HepG2 (cell line): ENCODE results near the gene TOR2A. TPM values are rescaled to one million over a fixed set of nuclear protein-coding genes. Genes with fewer than 3 reads are reported as not detected.

Experiments
- ATAC-seq: fragments of 200-7000 bp; cut with Tn5 transposase; 3 replicates; pipeline ENCODE4 v1.9.1; 2020; ENCODE audit warnings: mild to moderate bottlenecking, moderate library complexity
- BruUV-seq: library from RNA; stranded (reverse); fragments of 400-500 nt; replicated peaks from 2 replicates; lab custom pipeline; 2021; lab: Mats Ljungman, UMichigan
- CTCF ChIA-PET: fragments of 300-600 bp; formaldehyde crosslinking; extraction: SDS; loops from one replicate; lab custom pipeline; 2021; ENCODE audit warnings: low total read pairs, inconsistent platforms, low intra/inter-chr PET ratio; lab: Yijun Ruan, JAX
- POLR2A ChIA-PET: fragments of 350-600 bp; sonication (Branson Sonifier 250); formaldehyde crosslinking; loops from one replicate; lab custom pipeline; 2020; ENCODE audit warnings: antibody characterized with exemption, inconsistent platforms; lab: Yijun Ruan, JAX
- DNase-seq: peaks from one replicate; pipeline ENCODE4 v3.0.0-alpha.2; 2015; ENCODE audit warnings: low spot score
- FAIRE-seq: peaks from 3 replicates; lab custom pipeline; 2011; peaks lifted over from hg19 to GRCh38; lab: Jason Lieb, UNC
- H2AFZ ChIP-seq: one replicate; pipeline ENCODE4 v1.6.1; 2011; ENCODE audit warnings: low read length, inconsistent platforms
- H3K27ac ChIP-seq: fragments of 300-600 bp; 3 replicates; pipeline ENCODE4 v1.8.0; 2011; ENCODE audit warnings: mixed run types, mild to moderate bottlenecking, mixed read lengths, low read length, inconsistent platforms; ENCODE audit not compliant: insufficient read depth; ENCODE audit errors: extremely low read length
- H3K27me3 ChIP-seq, 2 experiments: fragments of 200-600 bp in 1 of 2; 2 replicates in 1 of 2; 3 replicates in 1 of 2; pipeline versions ENCODE4 v1.6.0 to v1.8.0; 2011; ENCODE audit warnings: low read length in 2 of 2, mild to moderate bottlenecking in 2 of 2, moderate library complexity in 2 of 2, inconsistent platforms in 1 of 2; ENCODE audit not compliant: insufficient read depth in 2 of 2, control insufficient read depth in 1 of 2
- H3K36me3 ChIP-seq, 2 experiments: fragments of 200-600 bp in 1 of 2; replicated peaks in 1 of 2; 2 replicates in 1 of 2; 3 replicates in 1 of 2; pipeline versions ENCODE4 v1.5.1 to v1.8.0; 2011; ENCODE audit warnings: low read length in 2 of 2, inconsistent platforms in 1 of 2; ENCODE audit not compliant: insufficient read depth in 2 of 2, control insufficient read depth in 1 of 2
- H3K4me1 ChIP-seq: 2 replicates; pipeline ENCODE4 v1.5.1; 2012; ENCODE audit warnings: low read length, inconsistent platforms; ENCODE audit not compliant: insufficient read depth
- H3K4me2 ChIP-seq: 2 replicates; pipeline ENCODE4 v1.6.0; 2011; ENCODE audit warnings: low read depth, low read length, inconsistent platforms
- H3K4me3 ChIP-seq, 3 experiments: fragments of 200-600 bp in 1 of 3; sonication (generic), shearing (Covaris generic) in 1 of 3; replicated peaks in 1 of 3; 2 replicates each; pipeline ENCODE4 v1.5.1; 2011 to 2016; ENCODE audit warnings: low read length in 3 of 3, inconsistent platforms in 2 of 3, low read depth in 2 of 3, mild to moderate bottlenecking in 2 of 3, control low read depth in 1 of 3, mixed read lengths in 1 of 3; ENCODE audit not compliant: insufficient read depth in 1 of 3
- H3K79me2 ChIP-seq: one replicate; pipeline ENCODE4 v1.6.1; 2011; ENCODE audit warnings: low read length, inconsistent platforms; ENCODE audit not compliant: insufficient read depth
- H3K9ac ChIP-seq: 2 replicates; pipeline ENCODE4 v1.6.0; 2011; ENCODE audit warnings: mild to moderate bottlenecking, low read depth, low read length, inconsistent platforms; ENCODE audit not compliant: insufficient read depth
- H3K9me3 ChIP-seq: 2 replicates; pipeline ENCODE4 v1.5.1; 2012; ENCODE audit warnings: mild to moderate bottlenecking, low read length
- H4K20me1 ChIP-seq: 2 replicates; pipeline ENCODE4 v1.6.0; 2011; ENCODE audit warnings: inconsistent platforms, mild to moderate bottlenecking, low read length, moderate library complexity; ENCODE audit not compliant: insufficient read depth
- ELF3 ChIP-seq: IDR thresholded peaks from 2 replicates; pipeline ENCODE4 v1.6.1; 2016; ENCODE audit warnings: missing genetic modification reagents, missing compliant biosample characterization
- SNRNP70 ChIP-seq: fragments of 200-400 bp; formaldehyde crosslinking; IDR thresholded peaks from 2 replicates; pipeline ENCODE4 v1.6.1; 2017; ENCODE audit warnings: mild to moderate bottlenecking, low read depth, low read length, moderate library complexity
- ZNF121 ChIP-seq: sonication (generic); formaldehyde crosslinking; IDR thresholded peaks from 2 replicates; pipeline ENCODE4 v1.5.0; 2020; ENCODE audit warnings: mild to moderate bottlenecking, missing genetic modification reagents
- ZNF737 ChIP-seq: sonication (generic); formaldehyde crosslinking; IDR thresholded peaks from 2 replicates; pipeline ENCODE4 v1.5.0; 2020; ENCODE audit warnings: missing genetic modification reagents, mild to moderate bottlenecking, borderline replicate concordance
- WGBS: methylation state at CpG from one replicate; pipeline ENCODE4 v1.1.6; 2017; ENCODE audit warnings: low lambda C conversion rate; 5-methylcytosine and 5-hydroxymethylcytosine counted together
- in situ Hi-C: cut with HindIII; loops from 2 replicates; pipeline ENCODE4 v1.10.0; 2017; ENCODE audit warnings: low pct_unique_long_range_greater_than_20kb; ENCODE audit not compliant: extremely low pct_ligation_motif_present
- intact Hi-C: fragments of 100-400 bp; cut with micrococcal nuclease; formaldehyde crosslinking; loops from one replicate; pipeline ENCODE4 v1.10.0; 2022; ENCODE audit not compliant: unreplicated experiment
- polyA plus RNA-seq, 8 experiments: library from polyadenylated mRNA; depleted of rRNA in 3 of 8; stranded (reverse) in 7 of 8; unstranded in 1 of 8; fragments of >200 nt; fragmentation: Illumina TruSeq in 4 of 8; extraction: Trizol in 4 of 8; gene quantifications; 2 replicates each; pipeline versions ENCODE4 v1.2.1 to v1.2.3, GENCODE V29; 2011 to 2016; ENCODE audit warnings: low read depth in 4 of 8, missing spikeins in 1 of 8, mixed read lengths in 1 of 8; ENCODE audit not compliant: insufficient read depth in 1 of 8
- total RNA-seq, 5 experiments: library from RNA; depleted of rRNA; stranded (reverse); fragments of >200 nt; fragmentation: Illumina TruSeq; extraction: Trizol; gene quantifications; 2 replicates each; pipeline ENCODE4 v1.2.3, GENCODE V29; 2016; ENCODE audit warnings: low read depth in 1 of 5
- TF ChIP-seq, protein P1 (sequence below): sonication (generic); formaldehyde crosslinking; IDR thresholded peaks from 2 replicates; pipeline ENCODE4 v1.5.0; 2020; ENCODE audit warnings: mild to moderate bottlenecking, missing genetic modification reagents

Gene TOR2A
- total and polyA plus RNA-seq, 2 of the 13 experiments (the other 11 are each of a cell fraction or from before 2014, with no cell fraction given) = 3.5 to 7.2 TPM

DNA sequence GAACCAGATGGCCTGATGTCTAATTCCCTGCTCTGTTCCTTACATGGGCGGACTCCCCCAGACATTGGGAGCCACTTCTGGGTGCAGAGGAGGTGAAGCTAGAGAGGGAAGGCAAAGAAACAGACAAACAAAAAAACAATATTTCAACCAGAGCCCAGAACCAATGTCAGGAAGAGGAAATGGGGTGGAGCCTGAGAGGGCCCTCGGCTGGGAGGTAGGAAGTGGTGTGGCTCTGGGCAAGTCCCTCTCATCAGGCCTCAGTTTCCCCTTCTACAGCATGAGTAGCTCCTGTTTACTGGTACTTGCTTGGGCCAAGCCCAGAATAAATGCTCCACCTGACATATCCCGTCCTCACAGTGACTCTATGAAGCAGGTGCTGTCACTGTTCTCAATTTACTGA lies 32.3 kb upstream of the TOR2A start:
- POLR2A ChIA-PET = no interaction called here
- TF ChIP-seq ZNF737 (CRISPR knock-in tag) (no peak), ELF3 (CRISPR knock-in tag) (no peak), SNRNP70 (no peak)
- TF ChIP-seq, protein P1, sequence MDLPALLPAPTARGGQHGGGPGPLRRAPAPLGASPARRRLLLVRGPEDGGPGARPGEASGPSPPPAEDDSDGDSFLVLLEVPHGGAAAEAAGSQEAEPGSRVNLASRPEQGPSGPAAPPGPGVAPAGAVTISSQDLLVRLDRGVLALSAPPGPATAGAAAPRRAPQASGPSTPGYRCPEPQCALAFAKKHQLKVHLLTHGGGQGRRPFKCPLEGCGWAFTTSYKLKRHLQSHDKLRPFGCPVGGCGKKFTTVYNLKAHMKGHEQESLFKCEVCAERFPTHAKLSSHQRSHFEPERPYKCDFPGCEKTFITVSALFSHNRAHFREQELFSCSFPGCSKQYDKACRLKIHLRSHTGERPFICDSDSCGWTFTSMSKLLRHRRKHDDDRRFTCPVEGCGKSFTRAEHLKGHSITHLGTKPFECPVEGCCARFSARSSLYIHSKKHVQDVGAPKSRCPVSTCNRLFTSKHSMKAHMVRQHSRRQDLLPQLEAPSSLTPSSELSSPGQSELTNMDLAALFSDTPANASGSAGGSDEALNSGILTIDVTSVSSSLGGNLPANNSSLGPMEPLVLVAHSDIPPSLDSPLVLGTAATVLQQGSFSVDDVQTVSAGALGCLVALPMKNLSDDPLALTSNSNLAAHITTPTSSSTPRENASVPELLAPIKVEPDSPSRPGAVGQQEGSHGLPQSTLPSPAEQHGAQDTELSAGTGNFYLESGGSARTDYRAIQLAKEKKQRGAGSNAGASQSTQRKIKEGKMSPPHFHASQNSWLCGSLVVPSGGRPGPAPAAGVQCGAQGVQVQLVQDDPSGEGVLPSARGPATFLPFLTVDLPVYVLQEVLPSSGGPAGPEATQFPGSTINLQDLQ = no peak
- CTCF ChIA-PET = no interaction called here
- Histone ChIP-seq H3K9ac (no peak overlapping the region), H3K9me3 (no peaks in the 10 kb centered on the region), H3K79me2 (no peaks in the 10 kb centered on the region), H3K36me3 (no peaks in the 10 kb centered on the region), H3K4me3 (no peak overlapping the region), H3K4me1 (peaks cover 9% of the 10 kb centered on the region), H3K27ac (no peak overlapping the region), H3K4me2 (no peak overlapping the region), H2AFZ (no peak overlapping the region), H3K27me3 (peaks cover 2 to 54% of the 10 kb centered on the region in 2 experiments; a peak in 3 of 5 replicates), H4K20me1 (no peaks in the 10 kb centered on the region)
- 0% methylated on average over 2 of the region's 3 CpGs for WGBS
- BruUV-seq = no TSS peak
- intact Hi-C loops (no loop called here), in situ Hi-C loops (no loop called here)
- ATAC-seq (no peak), DNase-seq (no peak), FAIRE-seq (no peak)

GRCh38 chr9:127765418-127765817 lies 30.3 kb upstream of the TOR2A start:
- Histone ChIP-seq H3K9ac (no peak overlapping the region), H3K4me2 (no peak overlapping the region), H3K27me3 (peaks cover 2 to 63% of the 10 kb centered on the region in 2 experiments; a peak in 3 of 5 replicates), H3K4me3 (no peak overlapping the region), H3K36me3 (no peaks in the 10 kb centered on the region), H3K27ac (no peak overlapping the region), H4K20me1 (no peaks in the 10 kb centered on the region), H3K79me2 (no peaks in the 10 kb centered on the region), H2AFZ (no peak overlapping the region), H3K4me1 (peaks cover 3% of the 10 kb centered on the region), H3K9me3 (no peaks in the 10 kb centered on the region)
- ChIA-PET CTCF (no interaction called here), POLR2A (no interaction called here)
- in situ Hi-C loops = no loop called here
- DNase-seq = no peak
- no peak for FAIRE-seq
- intact Hi-C loops = no loop called here
- TF ChIP-seq ZNF121 = no peak
- ATAC-seq = no peak
- 0% methylated on average over 1 of the region's 1 CpG for WGBS
- BruUV-seq = no TSS peak
